HG02840 (cell line): ENCODE measurements around the gene FOXS1.

ENCODE experiments used
- ATAC-seq: cut with Tn5 transposase; IDR thresholded peaks from one replicate; pipeline ENCODE4 v1.9.1; 2021; ENCODE audit warnings: mild to moderate bottlenecking, moderate library complexity, moderate number of reproducible peaks; ENCODE audit not compliant: unreplicated experiment, low FRiP score

Gene FOXS1

GRCh38 chr20:31861385-31862156, 16.2 kb upstream of the FOXS1 start:
- ATAC-seq, result no peak

- ATAC-seq, result no peak
Measured at GRCh38 chr20:31861135-31861384, 15.7 kb upstream of the FOXS1 start.

- ATAC-seq, result no peak
Measured at GRCh38 chr20:31860390-31861134, 15.2 kb upstream of the FOXS1 start.

- ATAC-seq, result no peak
Measured at GRCh38 chr20:31859998-31860380, 14.6 kb upstream of the FOXS1 start.

- no peak for ATAC-seq
Measured at GRCh38 chr20:31859266-31859997, 14.0 kb upstream of the FOXS1 start.

GRCh38 chr20:31858760-31859083, 13.3 kb upstream of the FOXS1 start:
- ATAC-seq, result no peak

- no peak for ATAC-seq
Measured at GRCh38 chr20:31857861-31858759, 12.7 kb upstream of the FOXS1 start.

- ATAC-seq, result no peak
Measured at GRCh38 chr20:31856516-31856915, 11.1 kb upstream of the FOXS1 start.

- ATAC-seq, result no peak
Measured at GRCh38 chr20:31853481-31853880, 8.1 kb upstream of the FOXS1 start.

GRCh38 chr20:31851240-31851955, 6.0 kb upstream of the FOXS1 start:
- ATAC-seq, result no peak

GRCh38 chr20:31849306-31849930, 4.0 kb upstream of the FOXS1 start:
- no peak for ATAC-seq

GRCh38 chr20:31848088-31848999, 2.9 kb upstream of the FOXS1 start:
- ATAC-seq, result no peak

GRCh38 chr20:31846793-31847138, 1.4 kb upstream of the FOXS1 start:
- no peak for ATAC-seq

- ATAC-seq, result no peak
Measured at GRCh38 chr20:31844737-31845299, 586 bp downstream of the FOXS1 start.

GRCh38 chr20:31843881-31844280, 1.5 kb downstream of the FOXS1 start:
- ATAC-seq, result no peak

GRCh38 chr20:31843288-31843687, 2.1 kb downstream of the FOXS1 start:
- no peak for ATAC-seq

GRCh38 chr20:31842471-31843157, 2.8 kb downstream of the FOXS1 start:
- no peak for ATAC-seq

GRCh38 chr20:31841928-31842327, 3.5 kb downstream of the FOXS1 start:
- no peak for ATAC-seq
